HUES64 (cell line): ENCODE data around the gene ACVR1.
"Not testable (repeated sequence)": the region's sequence is repeated elsewhere in the genome, so short reads cannot be mapped to it uniquely, and the experiment has no call there.

Experiments
- H3K27ac ChIP-seq: 2 replicates; pipeline ENCODE4 v1.7.0; 2013; ENCODE audit warnings: low read depth, low read length, inconsistent platforms
- H3K27me3 ChIP-seq: 2 replicates; pipeline ENCODE4 v1.6.1; 2013; ENCODE audit warnings: mild to moderate bottlenecking, low read length; ENCODE audit not compliant: insufficient read depth
- H3K36me3 ChIP-seq: 2 replicates; pipeline ENCODE4 v1.6.1; 2013; ENCODE audit warnings: mild to moderate bottlenecking, low read length; ENCODE audit not compliant: insufficient read depth
- H3K4me1 ChIP-seq: 2 replicates; pipeline ENCODE4 v1.6.1; 2013; ENCODE audit warnings: mild to moderate bottlenecking, low read length, moderate library complexity; ENCODE audit not compliant: insufficient read depth
- H3K4me3 ChIP-seq: 2 replicates; pipeline ENCODE4 v1.5.1; 2013; ENCODE audit warnings: mild to moderate bottlenecking, low read length, moderate library complexity
- H3K9ac ChIP-seq: 2 replicates; pipeline ENCODE4 v1.6.1; 2013; ENCODE audit warnings: mild to moderate bottlenecking, low read depth, low read length
- H3K9me3 ChIP-seq: 2 replicates; pipeline ENCODE4 v1.6.1; 2013; ENCODE audit warnings: low read depth, low read length; ENCODE audit not compliant: insufficient read depth
- WGBS: fragments of 150-250, 120-280 bp; methylation state at CpG from one replicate; pipeline ENCODE4 v1.1.7; 2013; ENCODE audit warnings: missing lambda C conversion rate; 5-methylcytosine and 5-hydroxymethylcytosine counted together

ACVR1 gene

DNA sequence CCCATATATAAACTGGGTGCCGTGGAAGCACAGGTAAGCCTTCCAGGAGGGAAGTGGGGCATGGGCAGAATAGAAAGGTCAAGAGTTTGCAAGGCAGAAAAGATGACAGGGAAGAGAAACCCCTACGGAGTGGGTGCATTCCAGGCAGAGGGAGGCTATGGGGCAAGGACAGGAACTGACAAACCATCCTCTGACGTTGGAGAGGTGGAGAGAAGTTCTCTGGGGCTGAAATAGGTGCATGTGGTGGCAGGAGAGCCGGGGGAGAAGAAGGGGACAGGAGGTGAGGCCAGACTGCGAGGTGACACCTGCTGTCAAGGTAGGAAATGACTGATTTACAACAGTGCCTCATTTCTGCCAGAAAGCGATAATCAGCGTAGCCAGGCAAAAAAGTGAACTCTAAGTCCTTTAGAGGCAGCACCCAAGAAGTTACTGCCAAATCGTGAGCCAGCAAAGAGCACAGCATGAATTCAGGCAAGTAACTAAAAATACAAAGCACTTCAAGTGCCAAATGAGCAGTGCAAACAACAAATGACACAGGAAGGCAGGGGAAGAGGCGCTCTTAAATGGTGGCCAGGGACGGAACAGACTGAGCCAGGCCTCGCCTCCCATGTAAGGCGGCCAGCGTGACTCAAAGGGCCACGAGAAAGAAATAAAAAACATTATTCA lies 134.2 kb downstream of the ACVR1 start:
- Histone ChIP-seq H3K4me3 (no peak overlapping the region), H3K9me3 (no peaks in the 10 kb centered on the region), H3K36me3 (peaks cover 18% of the 10 kb centered on the region), H3K4me1 (peaks cover 4% of the 10 kb centered on the region; the same call in 1 of the 2 replicates), H3K27me3 (no peaks in the 10 kb centered on the region), H3K9ac (no peak overlapping the region), H3K27ac (no peak overlapping the region)
- WGBS = 93% methylated on average over 14 of the region's 14 CpGs

DNA sequence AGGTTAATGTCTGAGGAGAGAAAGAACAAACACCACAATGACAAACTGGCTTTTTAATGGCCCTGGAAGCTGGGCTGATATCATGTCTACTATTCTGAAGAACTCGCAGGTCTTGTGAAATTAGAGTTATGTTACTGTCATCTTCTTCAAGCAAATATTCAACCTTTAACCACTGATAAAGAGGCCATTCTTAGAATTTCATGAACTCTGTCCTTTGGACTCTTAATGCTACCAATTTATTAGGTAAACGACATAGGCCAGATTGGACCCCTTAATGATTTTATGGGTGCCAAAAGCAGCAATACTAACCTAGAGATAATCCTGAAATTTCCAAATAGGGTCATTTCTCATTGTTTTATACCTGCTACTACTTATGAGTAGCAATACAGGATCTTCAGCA lies 138.5 kb downstream of the ACVR1 start:
- no peak overlapping the region for H3K4me3 ChIP-seq
- no peak overlapping the region for H3K9ac ChIP-seq
- H3K36me3 ChIP-seq = peaks cover 44% of the 10 kb centered on the region
- H3K27ac ChIP-seq = no peak overlapping the region
- 92% methylated on average over 2 of the region's 2 CpGs for WGBS
- H3K9me3 ChIP-seq = no peaks in the 10 kb centered on the region
- no peaks in the 10 kb centered on the region for H3K4me1 ChIP-seq
- H3K27me3 ChIP-seq = no peaks in the 10 kb centered on the region

DNA sequence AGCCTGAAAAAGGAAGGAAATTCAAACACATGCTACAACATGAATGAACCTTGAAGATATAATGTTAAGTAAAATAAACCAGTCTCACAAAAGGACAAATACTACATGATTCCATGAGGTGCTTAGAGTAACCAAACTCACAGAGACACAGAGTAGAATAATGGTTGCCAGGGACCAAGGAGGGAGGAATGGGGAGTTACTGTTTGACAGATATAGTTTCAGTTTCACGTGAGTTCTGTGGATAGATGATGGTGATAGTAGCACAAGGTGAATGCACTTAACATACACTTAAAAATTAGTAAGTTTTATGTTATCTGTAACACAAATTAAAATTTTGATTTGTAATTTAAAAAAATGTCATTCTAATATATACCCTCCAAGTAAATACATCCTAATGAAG lies 140.6 kb downstream of the ACVR1 start:
- no peaks in the 10 kb centered on the region for H3K4me1 ChIP-seq
- H3K36me3 ChIP-seq = peaks cover 45% of the 10 kb centered on the region
- H3K9ac ChIP-seq = no peak overlapping the region
- H3K4me3 ChIP-seq = no peak overlapping the region
- no peaks in the 10 kb centered on the region for H3K9me3 ChIP-seq
- H3K27me3 ChIP-seq = no peaks in the 10 kb centered on the region
- no peak overlapping the region for H3K27ac ChIP-seq
- WGBS = 100% methylated on average over 1 of the region's 1 CpG

DNA sequence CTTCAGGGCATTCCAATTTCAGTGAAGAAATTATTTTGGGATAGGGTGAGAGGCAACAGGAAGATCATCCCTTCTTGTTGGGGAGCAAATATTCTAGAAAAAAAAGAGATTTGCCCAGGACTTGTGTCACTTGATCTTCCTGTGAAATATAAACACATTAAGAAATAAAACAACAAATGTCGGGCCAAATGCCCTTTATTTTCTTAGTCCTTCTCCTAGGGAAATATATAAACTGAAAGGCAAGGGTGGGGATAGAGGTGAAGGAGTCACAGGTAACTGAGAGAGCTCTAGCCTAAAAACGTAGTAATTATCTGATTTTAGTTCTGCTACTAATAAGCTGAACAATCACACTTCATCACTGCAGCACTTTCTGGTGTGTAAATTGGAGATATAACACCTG lies 142.9 kb downstream of the ACVR1 start:
- 100% methylated on average over 1 of the region's 2 CpGs for WGBS
- peaks cover 40% of the 10 kb centered on the region for H3K36me3 ChIP-seq

DNA sequence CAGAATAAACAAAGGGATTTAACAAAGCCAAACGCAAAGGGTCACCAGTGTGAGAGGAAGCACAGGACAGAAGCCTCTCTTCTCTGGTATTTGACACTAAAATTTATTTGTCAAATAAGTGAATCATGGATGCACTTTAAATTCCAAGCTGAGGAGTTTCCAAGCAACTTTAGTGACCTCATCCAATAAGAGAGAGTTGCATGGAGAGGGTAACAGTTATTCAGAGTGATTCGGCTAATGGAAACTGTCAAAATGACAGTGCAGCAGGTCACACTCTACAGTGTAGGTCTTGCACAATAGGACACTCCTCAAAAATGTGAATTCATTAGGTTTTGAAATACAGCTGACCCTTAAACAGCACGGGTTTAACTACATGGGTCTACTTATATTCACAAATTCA lies 143.5 kb downstream of the ACVR1 start:
- Histone ChIP-seq H3K9ac (no peak overlapping the region), H3K27ac (no peak overlapping the region), H3K4me3 (no peak overlapping the region), H3K4me1 (no peaks in the 10 kb centered on the region), H3K9me3 (no peaks in the 10 kb centered on the region), H3K36me3 (peaks cover 34% of the 10 kb centered on the region), H3K27me3 (no peaks in the 10 kb centered on the region)
- WGBS = 92% methylated on average over 3 of the region's 3 CpGs

More for the DNA sequence above, 142.9 kb downstream of the ACVR1 start:
- H3K4me1 ChIP-seq = no peaks in the 10 kb centered on the region
- no peaks in the 10 kb centered on the region for H3K9me3 ChIP-seq
- H3K9ac ChIP-seq = no peak overlapping the region
- no peaks in the 10 kb centered on the region for H3K27me3 ChIP-seq
- no peak overlapping the region for H3K27ac ChIP-seq
- H3K4me3 ChIP-seq = no peak overlapping the region

DNA sequence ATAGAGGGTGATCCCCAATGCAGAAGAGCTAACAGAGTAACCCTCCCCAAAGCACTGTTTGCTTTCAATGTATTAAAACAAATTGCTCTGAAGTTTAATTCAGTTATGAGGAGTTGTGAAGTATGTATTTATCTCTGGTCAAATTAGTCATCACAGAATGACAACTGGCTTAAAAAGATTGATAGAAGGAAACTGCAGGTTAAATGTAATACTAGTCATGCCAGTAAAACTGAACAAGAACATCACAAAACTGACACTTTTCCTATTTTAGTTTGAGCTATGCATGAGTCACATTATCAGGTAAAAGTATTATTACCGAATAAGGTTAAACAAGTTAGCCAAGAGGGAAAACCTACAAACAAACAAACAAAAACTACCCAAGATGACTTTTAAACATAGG lies 148.4 kb downstream of the ACVR1 start:
- no peak overlapping the region for H3K9ac ChIP-seq
- H3K27ac ChIP-seq = no peak overlapping the region
- no peak overlapping the region for H3K4me3 ChIP-seq
- peaks cover 13% of the 10 kb centered on the region; the same call in 1 of the 2 replicates for H3K9me3 ChIP-seq
- H3K36me3 ChIP-seq = peaks cover 9% of the 10 kb centered on the region; the same call in 1 of the 2 replicates
- 100% methylated on average over 1 of the region's 1 CpG for WGBS
- H3K27me3 ChIP-seq = no peaks in the 10 kb centered on the region
- H3K4me1 ChIP-seq = no peaks in the 10 kb centered on the region

DNA sequence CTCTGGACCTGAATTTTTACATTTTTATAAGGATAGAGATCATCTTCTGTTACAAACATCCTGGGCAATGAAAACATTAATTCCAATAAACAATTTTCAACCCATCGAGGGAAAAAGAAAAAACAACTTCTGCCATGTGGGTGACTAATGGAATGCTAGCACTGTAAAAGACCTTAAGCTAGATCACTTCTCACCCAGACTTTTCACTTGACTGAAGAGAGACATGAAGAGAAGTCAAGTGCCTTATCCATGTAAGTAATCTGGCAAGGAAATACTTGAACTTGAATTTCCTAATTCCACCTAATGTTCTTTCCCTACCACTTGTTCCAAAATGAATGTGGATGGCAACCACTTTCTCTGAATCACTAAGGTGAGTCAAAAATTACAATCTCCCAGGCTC lies 149.2 kb downstream of the ACVR1 start:
- WGBS = 83% methylated on average over 1 of the region's 1 CpG

DNA sequence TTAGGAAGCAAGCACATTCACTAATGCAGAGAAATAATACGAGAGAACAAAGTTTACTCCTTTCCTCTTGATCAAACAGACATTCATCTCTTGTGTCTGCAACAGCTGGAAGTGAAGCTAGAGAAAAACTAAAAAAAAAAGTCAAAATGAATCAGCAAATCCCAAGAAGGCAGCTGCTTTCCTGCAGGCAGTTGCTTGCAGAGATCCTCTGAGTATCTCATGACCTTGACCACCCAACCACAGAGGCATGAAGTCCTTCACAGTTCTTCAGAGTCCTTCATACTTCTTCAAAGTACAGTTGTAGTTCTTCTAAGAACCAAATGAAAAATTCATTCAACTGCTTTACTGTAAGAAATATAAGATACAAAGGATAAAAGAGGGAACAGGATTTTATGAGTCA lies 150.3 kb downstream of the ACVR1 start:
- Histone ChIP-seq H3K36me3 (peaks cover 13% of the 10 kb centered on the region; the same call in 1 of the 2 replicates), H3K27me3 (no peaks in the 10 kb centered on the region), H3K9ac (no peak overlapping the region), H3K4me3 (no peak overlapping the region), H3K27ac (no peak overlapping the region), H3K9me3 (peaks cover 22% of the 10 kb centered on the region; the same call in 1 of the 2 replicates), H3K4me1 (no peaks in the 10 kb centered on the region)
- WGBS = 80% methylated on average over 1 of the region's 1 CpG

More for the DNA sequence above, 149.2 kb downstream of the ACVR1 start:
- peaks cover 12% of the 10 kb centered on the region; the same call in 1 of the 2 replicates for H3K36me3 ChIP-seq
- H3K27ac ChIP-seq = no peak overlapping the region
- H3K9me3 ChIP-seq = peaks cover 21% of the 10 kb centered on the region; the same call in 1 of the 2 replicates
- no peaks in the 10 kb centered on the region for H3K4me1 ChIP-seq
- no peak overlapping the region for H3K4me3 ChIP-seq
- H3K9ac ChIP-seq = no peak overlapping the region
- H3K27me3 ChIP-seq = no peaks in the 10 kb centered on the region

DNA sequence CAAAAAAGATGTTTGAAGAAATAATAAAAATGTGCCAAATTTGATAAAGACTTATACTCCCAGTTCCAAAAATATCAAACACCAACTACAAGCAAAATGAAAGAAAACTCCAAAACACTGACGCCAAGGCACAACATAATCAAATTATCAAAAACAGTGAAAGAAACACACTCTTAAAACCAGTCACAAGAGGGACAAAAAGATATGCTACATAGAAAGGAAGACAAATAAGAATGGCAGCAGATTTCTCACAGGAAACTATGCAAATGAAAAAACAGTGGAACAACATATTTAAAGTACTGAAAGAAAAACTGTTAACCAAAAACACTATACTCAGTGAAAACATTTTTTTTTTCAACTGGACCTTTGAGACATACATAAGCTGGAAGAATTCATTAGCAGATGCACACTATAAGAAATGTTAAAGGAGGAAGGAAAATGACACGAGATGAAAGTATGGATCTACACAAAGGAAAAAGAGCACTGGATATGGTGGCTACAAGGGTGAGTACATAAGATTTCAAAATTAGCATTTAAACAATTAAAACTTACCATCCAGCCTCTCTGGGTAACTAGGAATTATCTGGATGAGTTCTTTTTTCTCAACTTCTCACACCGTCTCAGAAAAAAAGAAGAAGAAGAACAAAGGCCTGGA lies 153.4 kb downstream of the ACVR1 start:
- Histone ChIP-seq H3K36me3 (peaks cover 13% of the 10 kb centered on the region; the same call in 1 of the 2 replicates), H3K9me3 (peaks cover 22% of the 10 kb centered on the region; the same call in 1 of the 2 replicates), H3K9ac (no peak overlapping the region), H3K27me3 (no peaks in the 10 kb centered on the region), H3K4me1 (no peaks in the 10 kb centered on the region), H3K27ac (no peak overlapping the region), H3K4me3 (no peak overlapping the region)
- 100% methylated on average over 3 of the region's 3 CpGs for WGBS

DNA sequence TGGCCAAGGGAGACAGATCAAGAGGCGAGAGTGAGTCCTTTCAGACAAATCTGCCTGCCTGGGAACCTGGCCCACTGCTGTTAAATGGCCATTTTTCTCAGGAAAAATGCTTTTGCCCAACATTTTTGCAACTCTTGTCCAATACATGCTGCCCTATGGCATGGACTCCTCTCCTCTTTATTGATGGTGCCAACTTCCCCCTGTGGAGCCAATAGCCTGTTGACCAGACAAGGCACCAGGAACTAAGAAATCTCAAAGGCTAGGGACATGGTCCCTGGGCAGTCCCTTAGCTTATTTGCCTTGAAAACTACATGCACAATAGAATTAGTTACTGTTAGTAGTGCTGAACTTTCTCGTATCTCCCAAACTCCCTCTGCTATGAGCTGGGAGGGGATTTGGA lies 155.6 kb downstream of the ACVR1 start:
- H3K9ac ChIP-seq = no peak overlapping the region
- peaks cover 14% of the 10 kb centered on the region for H3K36me3 ChIP-seq
- 80% methylated on average over 1 of the region's 2 CpGs for WGBS
- no peaks in the 10 kb centered on the region for H3K27me3 ChIP-seq
- H3K27ac ChIP-seq = no peak overlapping the region
- peaks cover 22% of the 10 kb centered on the region; the same call in 1 of the 2 replicates for H3K9me3 ChIP-seq
- H3K4me3 ChIP-seq = no peak overlapping the region
- H3K4me1 ChIP-seq = no peaks in the 10 kb centered on the region

DNA sequence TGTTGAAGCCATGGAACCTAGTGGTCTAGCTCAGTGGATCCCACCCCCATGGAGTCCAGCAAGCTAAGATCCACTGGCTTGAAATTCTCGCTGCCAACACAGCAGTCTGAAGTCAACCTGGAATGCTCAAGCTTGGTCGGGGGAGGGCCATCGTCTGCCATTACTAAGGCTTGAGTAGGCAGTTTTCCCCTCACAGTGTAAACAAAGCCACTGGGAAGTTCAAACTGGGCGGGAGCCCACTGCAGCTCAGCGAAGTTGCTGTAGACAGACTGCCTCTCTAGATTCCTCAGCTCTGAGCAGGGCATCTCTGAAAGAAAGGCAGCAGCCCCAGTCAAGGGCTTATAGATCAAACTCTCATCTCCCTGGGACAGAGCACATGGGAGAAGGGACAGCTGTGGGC lies 171.5 kb downstream of the ACVR1 start:
- not testable (repeated sequence) for H3K4me1 ChIP-seq, H3K36me3 ChIP-seq, H3K27ac ChIP-seq, H3K9ac ChIP-seq, H3K4me3 ChIP-seq, H3K9me3 ChIP-seq, H3K27me3 ChIP-seq
- 60% methylated on average over 5 of the region's 5 CpGs for WGBS
